Fibroblast of mammary gland (primary cell): ENCODE measurements around the gene FOXK1.

ENCODE experiments used
- DNase-seq: peaks from one replicate; pipeline ENCODE4 v3.0.0-alpha.2; 2010; ENCODE audit warnings: low read depth
- H3K4me3 ChIP-seq: 2 replicates; pipeline ENCODE4 v1.5.1; 2011; ENCODE audit warnings: low read depth, mild to moderate bottlenecking, low read length, moderate library complexity; ENCODE audit not compliant: control insufficient read depth
- TF ChIP-seq, protein P1 (sequence below): conservative IDR thresholded peaks from 2 replicates; pipeline ENCODE4 v1.5.1; 2011; ENCODE audit warnings: low read depth, low read length, inconsistent platforms; ENCODE audit not compliant: control insufficient read depth, insufficient read depth

Gene FOXK1

GRCh38 chr7:4794591-4795350 lies 112.7 kb downstream of the FOXK1 start:
- no peak for DNase-seq

GRCh38 chr7:4796453-4796852 lies 114.4 kb downstream of the FOXK1 start:
- TF ChIP-seq, protein P1, sequence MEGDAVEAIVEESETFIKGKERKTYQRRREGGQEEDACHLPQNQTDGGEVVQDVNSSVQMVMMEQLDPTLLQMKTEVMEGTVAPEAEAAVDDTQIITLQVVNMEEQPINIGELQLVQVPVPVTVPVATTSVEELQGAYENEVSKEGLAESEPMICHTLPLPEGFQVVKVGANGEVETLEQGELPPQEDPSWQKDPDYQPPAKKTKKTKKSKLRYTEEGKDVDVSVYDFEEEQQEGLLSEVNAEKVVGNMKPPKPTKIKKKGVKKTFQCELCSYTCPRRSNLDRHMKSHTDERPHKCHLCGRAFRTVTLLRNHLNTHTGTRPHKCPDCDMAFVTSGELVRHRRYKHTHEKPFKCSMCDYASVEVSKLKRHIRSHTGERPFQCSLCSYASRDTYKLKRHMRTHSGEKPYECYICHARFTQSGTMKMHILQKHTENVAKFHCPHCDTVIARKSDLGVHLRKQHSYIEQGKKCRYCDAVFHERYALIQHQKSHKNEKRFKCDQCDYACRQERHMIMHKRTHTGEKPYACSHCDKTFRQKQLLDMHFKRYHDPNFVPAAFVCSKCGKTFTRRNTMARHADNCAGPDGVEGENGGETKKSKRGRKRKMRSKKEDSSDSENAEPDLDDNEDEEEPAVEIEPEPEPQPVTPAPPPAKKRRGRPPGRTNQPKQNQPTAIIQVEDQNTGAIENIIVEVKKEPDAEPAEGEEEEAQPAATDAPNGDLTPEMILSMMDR, result no peak
- DNase-seq, result no peak

More at GRCh38 chr7:4794591-4795350, 112.7 kb downstream of the FOXK1 start:
- TF ChIP-seq, protein P1, result no peak
- no peak overlapping the region for H3K4me3 ChIP-seq

DNA sequence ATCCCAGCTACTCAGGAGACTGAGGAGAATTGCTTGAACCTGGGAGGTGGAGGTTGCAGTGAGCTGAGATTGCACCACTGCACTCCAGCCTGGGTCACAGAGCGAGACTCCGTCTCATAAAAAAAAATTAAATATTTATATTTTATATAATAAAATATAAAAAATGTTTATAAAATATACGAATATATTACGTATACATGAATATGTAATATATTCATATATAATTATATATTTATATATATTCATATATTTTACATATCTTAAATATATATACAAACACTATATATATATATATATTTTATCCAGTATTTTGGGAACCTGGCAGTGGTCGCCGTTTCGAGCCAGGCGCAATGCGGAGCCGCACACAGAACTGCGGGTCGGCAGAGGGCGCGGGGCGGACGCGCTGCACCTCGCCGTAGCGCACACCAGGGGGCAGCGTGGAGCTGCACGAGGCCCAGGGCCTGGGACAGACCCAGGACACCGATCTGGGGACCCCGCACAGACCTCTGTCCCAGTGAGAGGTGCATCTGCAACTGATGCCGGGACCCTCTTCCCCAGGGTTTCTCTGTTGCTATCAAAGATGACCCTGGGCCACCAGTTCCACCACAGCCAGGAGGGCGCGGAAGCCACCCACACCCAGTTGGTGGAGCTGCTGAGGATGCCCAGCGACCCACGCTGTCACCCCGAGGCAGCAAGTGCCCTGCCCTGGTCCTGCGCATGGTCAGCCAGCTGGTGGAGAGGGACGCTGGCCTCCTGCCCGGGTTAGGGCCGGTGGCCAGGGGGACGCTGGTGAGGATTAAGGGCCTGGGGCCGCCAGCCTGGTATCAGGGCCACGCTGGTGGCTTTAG lies 116.0 kb downstream of the FOXK1 start:
- H3K4me3 ChIP-seq, result no peak overlapping the region
- TF ChIP-seq, protein P1, result peak; percentile 72
- peak; percentile 37 for DNase-seq

More at GRCh38 chr7:4796453-4796852, 114.4 kb downstream of the FOXK1 start:
- no peak overlapping the region for H3K4me3 ChIP-seq

GRCh38 chr7:4798706-4799235 lies 116.7 kb downstream of the FOXK1 start:
- TF ChIP-seq, protein P1, result no peak
- no peak overlapping the region for H3K4me3 ChIP-seq
- DNase-seq, result no peak

DNA sequence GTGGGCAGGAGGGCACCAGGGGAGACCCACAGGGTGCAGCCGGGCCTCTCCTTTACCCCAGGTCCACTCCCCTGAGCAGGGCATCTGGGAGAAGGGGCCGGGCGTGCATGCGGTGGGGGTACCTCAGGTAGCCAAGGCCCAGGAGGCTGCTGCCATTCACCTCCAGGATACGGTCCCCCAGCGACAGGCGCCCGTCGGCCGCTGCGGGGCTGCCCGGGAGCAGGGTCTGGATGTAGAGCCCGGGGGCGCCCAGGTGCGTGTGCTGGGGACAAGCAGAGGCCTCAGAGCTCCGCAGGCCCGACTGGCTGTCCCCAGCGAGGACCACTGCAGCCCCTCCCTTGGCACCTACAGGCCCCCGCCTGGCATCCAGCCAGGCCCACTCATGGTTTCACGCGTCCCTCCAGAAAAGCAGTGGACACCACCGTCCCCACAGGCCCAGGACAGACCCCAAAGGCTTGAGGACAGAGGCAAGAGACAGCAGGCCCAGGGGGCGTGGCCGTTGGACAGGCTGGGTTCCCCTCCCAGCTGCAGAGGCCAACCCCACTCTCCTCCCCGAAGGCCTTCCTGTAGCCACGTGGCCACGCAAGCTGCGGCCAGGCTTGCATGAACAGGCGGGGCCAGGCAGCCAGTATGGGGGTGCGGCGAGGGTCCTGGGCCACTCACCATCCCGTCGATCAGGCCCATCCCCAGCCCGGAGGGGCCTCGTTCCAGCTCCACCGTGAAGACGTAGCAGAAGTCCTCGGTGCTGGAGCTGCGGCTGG lies 117.6 kb downstream of the FOXK1 start:
- peak; percentile 62 for DNase-seq
- TF ChIP-seq, protein P1, result no peak
- H3K4me3 ChIP-seq, result no peak overlapping the region

- H3K4me3 ChIP-seq, result no peak overlapping the region
- TF ChIP-seq, protein P1, result no peak
- DNase-seq, result no peak
Measured at GRCh38 chr7:4800487-4800886, 118.4 kb downstream of the FOXK1 start.
